ENCODE data around the gene TEDC1.
"Not testable (repeated sequence)": the region's sequence is repeated elsewhere in the genome, so short reads cannot be mapped to it uniquely, and the experiment has no call there.

TEDC1 gene

GRCh38 chr14:105547072-105547471, 56.0 kb downstream of the TEDC1 start:
- H3K9me3 ChIP-seq (ENCODE audit: control insufficient read depth, low read length), result peaks cover 13% of the 10 kb centered on the region
- WGBS, 2 experiments, result 91 to 92% methylated on average over 14 to 15 of the region's 24 CpGs
- not testable (repeated sequence) for H3K4me1 ChIP-seq (ENCODE audit: control insufficient read depth, insufficient read depth, low read length); H3K27ac ChIP-seq (ENCODE audit: insufficient read depth, low read depth, low read length, poor library complexity, severe bottlenecking); H3K4me3 ChIP-seq (ENCODE audit: insufficient read depth, low read depth, low read length); H3K36me3 ChIP-seq (ENCODE audit: control insufficient read depth, insufficient read depth, low read length); H3K27me3 ChIP-seq (ENCODE audit: control insufficient read depth, insufficient read depth, low read length, poor library complexity, severe bottlenecking)

GRCh38 chr14:105547741-105548169, 56.7 kb downstream of the TEDC1 start:
- Histone ChIP-seq H3K4me1 (ENCODE audit: control insufficient read depth, insufficient read depth, low read length) (no peaks in the 10 kb centered on the region), H3K27ac (ENCODE audit: insufficient read depth, low read depth, low read length, poor library complexity, severe bottlenecking) (no peak overlapping the region), H3K4me3 (ENCODE audit: insufficient read depth, low read depth, low read length) (no peak overlapping the region), H3K9me3 (ENCODE audit: control insufficient read depth, low read length) (peaks cover 16% of the 10 kb centered on the region), H3K36me3 (ENCODE audit: control insufficient read depth, insufficient read depth, low read length) (no peaks in the 10 kb centered on the region), H3K27me3 (ENCODE audit: control insufficient read depth, insufficient read depth, low read length, poor library complexity, severe bottlenecking) (no peaks in the 10 kb centered on the region)
- WGBS, 2 experiments, result 92% methylated on average over 38 of the region's 38 CpGs
